NT2/D1 (cell line): ENCODE results near the gene LGALS7.

ENCODE experiments used
- SUZ12 ChIP-seq: IDR thresholded peaks from 2 replicates; pipeline ENCODE4 v1.6.1; 2011; ENCODE audit not compliant: insufficient read length, insufficient read depth; ENCODE audit errors: extremely low read depth
- ZNF274 ChIP-seq: IDR thresholded peaks from 2 replicates; pipeline ENCODE4 v1.6.1; 2011; ENCODE audit warnings: mild to moderate bottlenecking, low read depth, low read length

DNA sequence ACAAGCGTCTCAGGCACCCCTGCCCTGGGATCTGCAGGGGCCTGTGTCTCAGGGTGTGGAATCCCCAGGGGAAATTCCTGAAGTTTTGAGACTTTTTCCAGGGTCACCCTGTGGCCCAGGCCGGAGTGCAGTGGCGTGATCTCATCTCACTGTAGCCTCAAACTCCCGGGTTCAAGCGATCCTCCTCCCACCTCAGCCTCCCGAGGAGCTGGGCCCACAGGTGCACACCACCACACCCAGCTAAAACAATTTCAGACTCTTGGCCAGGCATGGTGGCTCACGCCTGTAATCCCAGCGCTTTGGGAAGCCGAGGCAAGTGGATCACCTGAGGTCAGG is 33.1 kb downstream of the LGALS7 start:
- TF ChIP-seq ZNF274 (no peak), SUZ12 (no peak)
